SU-DHL-6 (cell line): ENCODE results near the gene NFATC3.

Experiments
- CTCF ChIP-seq: fragments of 200-600 bp; sonication (generic); IDR thresholded peaks from one replicate; pipeline ENCODE4 v1.5.1; 2017; ENCODE audit warnings: antibody characterized with exemption, mild to moderate bottlenecking, low read length, moderate library complexity; ENCODE audit not compliant: insufficient read depth, poor library complexity, severe bottlenecking
- EZH2phosphoT487 ChIP-seq: fragments of 200-600 bp; sonication (generic), shearing (Covaris generic); conservative IDR thresholded peaks from 2 replicates; pipeline ENCODE4 v1.6.1; 2018; ENCODE audit warnings: mild to moderate bottlenecking, antibody characterized with exemption, low read length, moderate library complexity, mixed read lengths

GRCh38 chr16:68236826-68237242, 151.7 kb downstream of the NFATC3 start:
- TF ChIP-seq CTCF (no peak), EZH2phosphoT487 (no peak)
